Measurements from ENCODE around the gene AIRE.
"Not testable (repeated sequence)": the region's sequence is repeated elsewhere in the genome, so short reads cannot be mapped to it uniquely, and the experiment has no call there.

AIRE gene

DNA sequence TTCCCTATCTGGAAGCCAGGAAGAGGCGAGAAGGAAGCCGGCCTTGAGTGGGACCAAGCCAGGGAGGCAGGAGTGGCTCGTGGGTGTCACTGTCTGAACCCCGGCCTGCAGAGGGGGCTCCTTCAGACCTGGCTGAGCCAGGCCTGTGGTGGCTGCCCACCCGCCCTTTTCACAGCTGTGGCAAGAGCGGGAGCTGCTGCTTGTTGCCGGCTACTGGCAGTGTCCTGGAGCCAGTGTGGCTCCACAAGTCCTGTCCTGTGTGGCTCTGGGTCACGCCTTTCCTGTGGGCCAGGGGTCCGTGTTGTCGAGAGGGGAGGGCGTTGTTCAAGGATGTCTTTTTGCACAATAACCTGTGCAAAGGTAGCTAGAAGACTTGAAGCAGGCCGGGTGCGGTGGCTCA, 15.5 kb downstream of the AIRE start:
- DNase-seq (ENCODE audit: low read depth, low spot score) = no peak
- H3K4me3 ChIP-seq (ENCODE audit: low read length) = peak overlapping the region; percentile 58

DNA sequence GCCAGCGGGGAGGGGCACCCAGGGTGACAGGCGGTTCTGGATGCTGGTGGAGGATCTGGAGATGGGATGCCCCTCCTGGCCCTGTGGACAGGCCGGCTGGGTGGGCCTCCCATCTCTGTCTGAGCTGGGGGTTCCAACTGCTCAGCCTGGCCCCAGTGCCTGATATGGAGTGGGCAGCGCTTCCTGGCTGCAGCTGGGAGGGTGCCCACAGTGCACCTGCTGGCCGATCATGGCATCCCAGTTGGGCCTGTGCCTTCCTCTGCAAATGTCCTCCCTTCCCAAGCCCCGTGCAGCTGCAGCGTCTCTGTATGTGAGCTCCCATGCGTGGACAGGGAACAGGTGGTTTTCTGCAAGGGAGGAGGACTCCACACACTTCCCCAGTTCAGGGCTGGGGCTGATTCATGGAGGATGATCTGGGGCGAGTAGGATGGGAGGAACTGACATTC, 16.3 kb downstream of the AIRE start:
- no peak for DNase-seq (ENCODE audit: low read depth, low spot score)
- H3K4me3 ChIP-seq (ENCODE audit: low read length) = no peak overlapping the region

DNA sequence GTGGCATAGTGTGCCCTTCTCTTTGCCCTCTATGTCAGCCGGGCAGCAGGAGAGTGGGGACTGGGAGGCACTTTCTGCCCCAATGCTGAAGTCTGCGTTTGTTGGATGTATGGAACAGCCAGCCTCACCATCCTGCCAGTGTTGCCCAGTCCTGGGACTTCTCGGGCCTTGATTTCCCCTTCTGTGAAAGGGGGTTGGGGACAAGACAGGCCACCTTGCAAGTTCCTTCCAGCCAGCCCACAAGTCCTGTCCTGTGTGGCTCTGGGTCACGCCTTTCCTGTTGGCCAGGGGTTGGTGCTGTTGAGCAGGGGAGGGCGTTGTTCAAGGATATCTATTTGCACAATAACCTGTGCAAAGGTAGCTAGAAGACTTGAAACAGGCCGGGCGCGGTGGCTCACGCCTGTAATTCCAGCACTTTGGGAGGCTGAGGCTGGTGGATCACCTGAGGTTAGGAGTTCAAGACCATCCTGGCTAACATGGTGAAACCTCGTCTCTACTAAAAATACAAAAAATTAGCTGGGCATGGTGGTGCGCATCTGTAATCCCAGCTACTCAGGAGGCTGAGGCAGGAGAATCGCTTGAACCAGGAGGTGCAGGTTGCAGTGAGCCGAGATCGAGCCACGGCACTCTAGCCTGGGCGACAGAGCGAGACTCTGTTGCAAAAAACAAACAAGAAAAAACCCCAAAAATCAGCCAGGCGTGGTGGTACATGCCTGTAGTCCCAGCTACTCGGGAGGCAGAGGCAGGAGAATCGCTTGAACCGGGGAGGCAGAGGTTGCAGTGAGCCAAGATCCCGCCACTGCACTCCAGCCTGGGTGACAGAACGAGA, 17.1 kb downstream of the AIRE start:
- not testable (repeated sequence) for DNase-seq (ENCODE audit: low read depth, low spot score); H3K4me3 ChIP-seq (ENCODE audit: low read length)

DNA sequence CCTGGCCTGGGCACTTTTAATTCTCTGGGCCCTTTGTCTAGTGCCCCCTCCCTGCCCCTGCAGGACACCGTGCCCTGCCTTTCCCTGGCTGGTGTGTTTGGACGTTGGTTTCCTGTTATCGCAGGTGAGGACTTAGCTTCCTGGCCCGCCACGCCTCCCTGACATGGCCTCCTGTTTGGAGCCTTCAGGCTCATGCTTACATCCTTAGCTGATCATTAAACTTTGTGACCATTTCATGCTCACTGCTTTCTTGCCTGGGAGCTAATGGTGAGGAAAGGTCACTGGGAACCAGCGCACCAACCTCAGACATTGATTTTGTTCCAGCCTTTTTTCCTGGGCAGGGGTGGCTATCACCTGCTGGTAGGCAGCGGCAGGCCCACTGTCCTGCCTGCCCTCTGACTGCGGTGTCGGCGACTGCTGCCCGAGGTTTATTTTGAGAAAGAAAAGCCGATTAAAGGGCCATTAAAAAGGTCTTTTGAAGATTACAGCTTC, 17.9 kb downstream of the AIRE start:
- DNase-seq (ENCODE audit: low read depth, low spot score) = no peak
- no peak overlapping the region for H3K4me3 ChIP-seq (ENCODE audit: low read length)

DNA sequence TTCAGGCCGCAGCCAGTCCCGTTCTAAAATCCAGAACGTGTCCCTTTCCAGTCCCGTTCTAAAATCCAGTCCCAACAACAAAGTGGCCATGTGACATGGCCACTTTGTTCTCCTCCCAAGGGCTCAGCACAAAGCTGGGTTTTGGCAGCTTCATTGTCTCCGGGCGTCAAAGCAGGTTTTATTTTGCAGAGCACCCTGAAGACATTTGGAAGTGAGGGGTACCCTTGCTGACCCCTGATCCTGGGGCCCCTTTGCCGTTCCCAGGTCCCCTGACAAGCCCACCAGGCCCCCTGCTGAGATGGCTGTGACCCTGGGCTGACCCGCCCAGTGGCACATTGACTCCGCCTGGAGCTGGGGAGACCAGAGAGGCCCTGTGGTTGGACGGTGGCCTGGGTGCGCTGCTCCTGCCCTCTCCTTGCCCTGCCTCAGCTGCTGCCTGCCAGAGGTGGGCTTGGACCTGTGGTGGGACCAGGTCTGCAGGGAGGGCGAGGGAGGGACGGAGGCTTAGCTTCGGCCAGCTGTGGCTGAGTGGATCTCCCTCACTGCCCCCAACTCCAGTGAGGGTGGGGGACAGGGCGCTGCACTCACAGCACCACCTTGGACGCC, 18.4 kb downstream of the AIRE start:
- no peak for DNase-seq (ENCODE audit: low read depth, low spot score)
- H3K4me3 ChIP-seq (ENCODE audit: low read length) = no peak overlapping the region

DNA sequence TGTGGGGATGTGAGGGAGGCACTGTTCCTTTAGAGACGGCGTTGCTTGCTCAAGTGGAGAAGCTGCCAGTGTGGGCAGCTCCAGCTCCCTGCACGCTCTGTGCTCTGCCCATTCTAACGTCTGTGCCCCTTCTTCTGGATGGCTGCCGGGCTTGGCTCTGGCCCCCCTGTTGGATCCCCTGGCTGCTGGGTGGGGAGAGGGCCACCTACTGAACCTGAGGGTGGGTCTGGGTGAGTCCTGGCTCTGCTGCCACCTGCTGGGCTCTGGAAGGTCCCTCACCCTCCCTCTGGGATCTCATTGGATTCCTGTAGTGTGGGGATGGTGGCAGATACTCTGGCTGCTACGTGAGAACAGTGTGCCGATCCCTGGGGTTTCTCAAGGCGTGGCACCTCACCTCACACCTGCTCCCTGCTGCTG, 19.2 kb downstream of the AIRE start:
- DNase-seq (ENCODE audit: low read depth, low spot score) = peak; percentile 35
- H3K4me3 ChIP-seq (ENCODE audit: low read length) = no peak overlapping the region

DNA sequence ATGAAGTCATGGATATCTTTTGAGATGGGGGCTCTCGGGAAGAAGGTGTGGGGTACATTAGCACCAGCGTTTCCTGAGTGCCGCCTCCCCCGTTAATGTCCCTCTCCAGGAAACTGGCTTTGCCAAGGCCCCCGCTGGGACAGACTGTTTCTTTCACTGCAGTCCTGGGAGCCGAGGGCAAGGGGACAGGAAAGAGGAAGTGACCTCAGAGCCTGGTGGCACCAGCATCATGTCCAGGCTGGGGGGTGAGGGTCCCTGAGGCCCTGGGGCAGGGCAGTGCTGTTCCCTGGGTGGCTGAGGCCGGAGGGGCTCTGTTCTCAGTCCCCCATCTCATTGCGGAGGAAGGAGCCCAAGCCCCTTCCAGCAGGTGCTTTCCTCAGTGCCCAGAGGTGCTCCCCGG, 20.0 kb downstream of the AIRE start:
- H3K4me3 ChIP-seq (ENCODE audit: low read length) = no peak overlapping the region
- DNase-seq (ENCODE audit: low read depth, low spot score) = no peak

DNA sequence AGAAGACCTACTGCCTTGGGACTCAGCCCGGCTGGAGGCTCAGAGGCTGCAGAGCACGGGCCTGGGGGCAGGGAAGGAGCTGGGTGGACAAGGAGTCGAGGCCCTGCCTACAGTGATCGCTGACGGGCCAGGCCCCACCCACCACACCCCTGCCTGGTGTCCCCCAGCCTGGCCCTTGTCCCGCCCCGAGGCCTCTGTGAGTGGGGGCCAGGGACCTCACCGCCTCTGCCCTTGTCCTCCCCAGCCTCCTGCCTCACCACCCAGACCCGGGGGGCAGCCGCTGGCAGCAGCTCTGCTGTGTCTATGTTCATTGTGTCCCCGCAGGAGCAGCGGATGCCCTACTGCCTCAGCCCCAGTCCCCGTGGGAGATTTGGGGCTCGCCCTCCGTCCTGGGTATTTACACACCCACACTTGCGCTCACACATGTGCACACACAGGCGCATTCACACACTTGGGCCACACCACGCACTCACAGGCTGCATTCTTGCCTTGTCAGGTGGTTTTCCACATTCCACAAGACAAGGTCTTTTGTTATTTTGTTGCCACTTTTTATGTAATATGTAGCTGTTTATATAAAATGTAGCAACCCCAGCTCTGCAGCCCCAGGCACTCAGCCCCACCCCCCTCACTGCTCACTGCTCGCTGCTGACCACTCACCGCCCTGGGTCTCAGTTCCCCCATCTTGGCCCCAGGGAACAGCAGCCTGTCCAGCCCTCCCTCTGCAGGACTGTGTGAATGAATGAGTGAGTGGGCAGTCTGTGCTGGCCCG, 21.4 kb downstream of the AIRE start:
- no peak for DNase-seq (ENCODE audit: low read depth, low spot score)
- H3K4me3 ChIP-seq (ENCODE audit: low read length) = no peak overlapping the region

DNA sequence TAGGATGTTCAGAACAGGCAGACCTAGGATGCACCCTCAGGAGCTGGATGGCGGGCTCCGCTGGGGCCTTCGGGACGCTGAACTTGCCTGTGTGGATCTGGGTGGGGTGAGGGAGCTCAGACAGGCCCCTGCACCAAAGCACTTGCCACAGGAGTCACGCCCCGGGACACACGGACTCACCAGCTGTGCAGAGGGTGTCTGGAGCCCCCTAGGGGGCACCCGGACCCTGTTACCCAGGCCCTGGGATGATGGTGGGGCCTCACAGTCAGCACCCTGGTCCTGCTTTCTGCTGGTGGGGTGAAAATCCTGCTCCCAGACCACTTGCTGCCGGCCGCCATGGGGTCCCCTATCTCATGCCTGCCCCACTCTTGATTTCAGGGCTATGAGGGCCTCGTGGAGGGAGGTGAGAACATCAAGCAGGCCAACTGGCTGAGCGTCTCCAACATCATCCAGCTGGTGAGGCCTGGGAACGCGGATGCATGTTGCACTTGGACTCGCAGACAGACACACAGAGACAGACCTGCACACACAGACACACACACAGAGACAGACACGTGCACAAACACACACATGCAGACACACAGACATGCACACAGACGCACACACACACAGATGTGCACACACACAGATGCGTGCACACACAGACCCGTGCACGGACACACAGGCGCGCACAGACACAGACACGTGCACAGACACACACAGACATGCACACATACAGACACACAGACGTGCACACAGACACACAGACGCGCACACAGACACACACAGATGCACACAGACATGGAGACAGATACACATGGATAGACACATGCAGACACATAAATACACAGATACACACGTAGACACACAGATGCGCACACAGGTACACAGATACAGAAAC, 25.2 kb downstream of the AIRE start:
- no peak overlapping the region for H3K4me3 ChIP-seq (ENCODE audit: low read length)
- DNase-seq (ENCODE audit: low read depth, low spot score) = no peak

DNA sequence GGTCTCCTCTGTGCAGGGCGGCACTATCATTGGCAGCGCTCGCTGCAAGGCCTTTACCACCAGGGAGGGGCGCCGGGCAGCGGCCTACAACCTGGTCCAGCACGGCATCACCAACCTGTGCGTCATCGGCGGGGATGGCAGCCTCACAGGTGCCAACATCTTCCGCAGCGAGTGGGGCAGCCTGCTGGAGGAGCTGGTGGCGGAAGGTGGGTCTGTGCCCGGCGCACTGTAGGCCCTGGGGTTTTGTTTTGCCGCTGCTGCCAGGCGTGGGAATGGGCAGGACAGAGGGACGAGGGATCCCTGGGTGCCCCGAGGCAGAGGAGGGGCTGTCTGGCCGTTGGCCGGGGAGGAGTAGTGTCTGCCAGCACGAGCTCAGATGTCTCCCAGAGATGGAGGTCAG, 26.4 kb downstream of the AIRE start:
- no peak for DNase-seq (ENCODE audit: low read depth, low spot score)
- H3K4me3 ChIP-seq (ENCODE audit: low read length) = no peak overlapping the region

DNA sequence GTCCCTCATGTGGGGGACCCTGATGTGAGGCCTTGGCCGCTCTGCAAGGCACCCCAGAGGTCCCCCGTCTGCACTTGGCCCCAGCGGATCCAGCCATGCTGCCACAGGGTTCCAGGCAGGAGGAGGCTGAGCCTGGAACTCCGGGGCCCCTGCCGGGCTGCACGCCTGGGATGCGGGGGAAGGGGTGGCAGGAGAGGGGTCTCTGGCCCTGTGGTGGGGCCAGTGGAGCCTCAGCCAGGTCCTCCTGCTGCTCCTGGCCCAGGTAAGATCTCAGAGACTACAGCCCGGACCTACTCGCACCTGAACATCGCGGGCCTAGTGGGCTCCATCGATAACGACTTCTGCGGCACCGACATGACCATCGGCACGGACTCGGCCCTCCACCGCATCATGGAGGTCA, 27.0 kb downstream of the AIRE start:
- no peak overlapping the region for H3K4me3 ChIP-seq (ENCODE audit: low read length)
- no peak for DNase-seq (ENCODE audit: low read depth, low spot score)

DNA sequence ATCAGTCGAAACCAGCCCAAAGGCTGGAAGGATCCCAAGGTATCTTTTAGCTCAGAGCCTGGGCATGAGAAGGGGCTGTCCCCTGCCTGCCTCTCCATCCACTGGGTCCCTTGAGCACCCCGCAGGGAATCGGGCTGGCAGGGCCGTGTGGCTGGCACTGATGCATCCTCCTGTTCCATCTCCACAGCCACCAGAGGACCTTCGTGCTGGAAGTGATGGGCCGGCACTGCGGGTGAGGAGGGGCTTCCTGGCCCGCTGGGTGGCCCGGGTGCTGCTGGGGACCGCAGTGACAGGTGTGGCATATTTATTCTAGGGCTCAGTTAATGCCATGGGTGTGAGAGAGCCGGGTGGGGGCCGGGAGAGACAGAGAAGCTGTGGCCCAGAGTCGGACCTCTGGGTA, 27.8 kb downstream of the AIRE start:
- no peak for DNase-seq (ENCODE audit: low read depth, low spot score)
- H3K4me3 ChIP-seq (ENCODE audit: low read length) = no peak overlapping the region

DNA sequence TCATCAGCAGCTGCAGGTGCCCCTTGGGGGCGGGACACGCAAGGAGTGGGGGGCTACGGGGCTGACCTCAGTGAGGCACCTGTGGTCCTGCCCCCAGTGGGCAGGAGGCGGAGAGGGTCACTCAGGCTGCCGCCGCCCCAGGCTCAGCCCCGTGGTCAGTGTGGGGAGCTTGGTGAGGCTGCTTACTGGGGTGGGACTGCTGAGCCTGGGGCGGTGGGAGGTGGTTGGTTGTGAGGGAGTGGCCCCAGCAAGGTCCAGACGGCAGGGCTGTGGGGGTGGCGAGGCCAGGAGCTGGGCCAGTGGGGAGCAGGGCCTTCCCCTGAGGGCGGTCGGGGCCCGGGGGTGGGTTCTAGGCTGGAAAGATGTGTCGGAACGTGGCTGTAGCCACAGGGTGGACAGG, 28.5 kb downstream of the AIRE start:
- DNase-seq (ENCODE audit: low read depth, low spot score) = no peak
- no peak overlapping the region for H3K4me3 ChIP-seq (ENCODE audit: low read length)

DNA sequence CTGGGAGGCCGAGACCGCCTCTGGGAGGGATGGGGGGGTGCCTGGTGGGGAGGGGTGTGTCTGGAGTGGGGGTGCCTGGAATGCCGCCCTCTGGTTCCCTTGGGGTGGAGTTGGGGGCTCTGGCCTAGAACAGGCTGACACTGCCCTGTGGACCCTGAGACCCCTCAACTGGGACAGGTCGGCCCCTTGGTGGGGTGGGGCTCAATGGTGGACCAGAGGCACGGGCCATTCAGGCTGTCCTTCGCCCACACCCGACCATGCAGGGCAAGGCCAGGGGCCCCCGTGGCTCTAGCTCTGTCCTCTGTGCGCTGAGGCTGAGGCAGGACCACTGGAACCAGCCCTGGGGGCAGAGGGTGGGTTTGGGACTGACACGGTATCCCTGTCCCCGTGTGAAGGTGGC, 28.9 kb downstream of the AIRE start:
- DNase-seq (ENCODE audit: low read depth, low spot score) = no peak
- no peak overlapping the region for H3K4me3 ChIP-seq (ENCODE audit: low read length)

DNA sequence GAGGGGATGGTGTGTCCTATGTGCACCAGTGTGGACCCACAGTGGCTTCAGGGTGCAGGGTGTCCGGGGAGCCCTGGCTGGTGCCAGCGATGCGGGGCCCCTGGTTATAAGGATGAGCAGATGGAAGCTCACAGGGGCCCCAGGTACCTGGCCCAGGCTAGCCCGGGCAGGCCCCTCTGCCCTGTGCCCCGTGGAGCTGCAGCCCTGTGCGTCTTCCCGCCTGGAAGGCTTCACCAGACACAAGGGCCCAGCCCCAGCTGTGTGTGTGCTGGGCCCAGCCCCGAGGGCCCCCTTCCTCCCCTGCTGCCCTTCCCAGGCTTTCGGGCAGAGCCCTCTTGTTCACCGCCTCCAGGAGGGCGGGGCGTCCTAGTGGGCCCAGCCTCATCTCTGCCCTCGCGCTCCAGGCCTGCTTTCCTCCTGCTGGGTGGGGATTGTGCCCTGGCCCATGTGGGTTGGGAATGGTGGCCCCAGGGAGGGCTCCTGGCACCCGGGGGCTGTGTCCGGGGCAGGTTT, 30.1 kb downstream of the AIRE start:
- no peak for DNase-seq (ENCODE audit: low read depth, low spot score)
- no peak overlapping the region for H3K4me3 ChIP-seq (ENCODE audit: low read length)

DNA sequence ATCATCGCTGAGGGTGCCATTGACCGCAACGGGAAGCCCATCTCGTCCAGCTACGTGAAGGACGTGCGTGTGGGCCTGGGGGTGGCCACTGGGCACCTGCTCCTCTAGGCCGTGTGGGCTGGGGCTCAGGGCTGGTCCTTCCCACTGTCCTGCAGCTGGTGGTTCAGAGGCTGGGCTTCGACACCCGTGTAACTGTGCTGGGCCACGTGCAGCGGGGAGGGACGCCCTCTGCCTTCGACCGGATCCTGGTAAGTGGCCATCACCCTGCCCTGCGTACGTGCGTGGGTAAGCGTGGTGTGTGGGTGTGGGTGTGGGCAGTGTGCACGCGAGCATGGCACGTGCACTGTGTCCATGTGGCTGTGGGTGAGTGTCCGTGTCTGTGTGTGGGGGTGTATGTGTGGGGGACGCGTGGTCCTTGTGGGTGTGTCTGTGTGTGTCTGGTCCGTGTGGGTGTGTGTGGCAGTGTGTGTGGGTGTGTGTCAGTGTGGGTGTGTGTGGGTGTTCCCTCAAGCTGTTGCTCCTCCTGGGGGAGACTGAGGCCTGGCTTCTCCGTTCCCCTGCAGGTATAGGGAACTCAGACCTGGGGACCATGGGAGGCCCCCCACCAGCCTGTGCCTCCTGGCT, 30.7 kb downstream of the AIRE start:
- H3K4me3 ChIP-seq (ENCODE audit: low read length) = no peak overlapping the region
- no peak for DNase-seq (ENCODE audit: low read depth, low spot score)

DNA sequence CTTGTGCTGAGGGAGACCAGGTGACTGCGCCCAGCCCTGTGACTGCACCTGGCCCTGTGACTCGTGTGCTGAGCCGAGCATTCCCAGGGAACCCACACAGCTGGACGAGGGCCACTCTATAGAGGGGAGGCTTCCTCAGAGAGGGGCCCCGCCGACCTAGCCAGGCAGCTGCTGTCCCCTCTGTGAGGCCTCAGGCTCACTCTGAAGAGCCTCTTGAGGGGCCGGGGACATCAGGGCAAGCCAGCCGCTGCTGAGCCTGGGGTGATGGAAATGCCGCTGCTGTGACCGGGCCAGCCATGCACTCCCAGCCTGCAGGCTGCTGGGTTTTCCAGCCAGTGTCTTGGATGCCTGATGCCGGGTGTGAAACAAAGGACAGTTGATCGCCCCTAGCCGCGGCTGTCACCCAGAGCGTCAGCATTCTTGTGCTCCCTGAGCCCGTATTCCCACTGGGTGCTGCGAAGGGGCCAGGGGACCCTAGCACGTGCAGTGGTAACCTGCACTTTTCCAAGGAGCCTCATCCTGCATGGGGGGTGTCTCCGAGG, 31.6 kb downstream of the AIRE start:
- no peak overlapping the region for H3K4me3 ChIP-seq (ENCODE audit: low read length)
- DNase-seq (ENCODE audit: low read depth, low spot score) = no peak

DNA sequence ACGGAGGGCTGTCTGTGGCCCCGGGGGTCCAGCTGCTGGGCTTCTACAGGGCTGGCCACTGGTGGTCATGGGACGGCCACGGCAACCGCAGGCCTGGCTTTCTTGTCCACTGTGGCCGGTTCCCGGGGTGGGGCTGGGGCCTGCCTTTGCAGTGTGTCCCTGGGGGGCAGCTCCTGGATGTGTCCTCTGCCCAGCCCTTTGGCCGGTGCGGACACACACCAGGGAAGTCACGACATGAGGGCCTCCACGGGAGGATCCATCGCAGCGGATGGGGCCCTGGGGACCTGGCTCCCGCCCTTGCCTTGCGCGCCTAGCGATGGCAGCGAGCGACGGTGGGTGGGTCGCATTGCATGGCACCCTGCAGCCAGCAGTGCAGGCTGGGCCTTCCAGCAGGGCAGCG, 32.2 kb downstream of the AIRE start:
- DNase-seq (ENCODE audit: low read depth, low spot score) = no peak
- no peak overlapping the region for H3K4me3 ChIP-seq (ENCODE audit: low read length)
